ENCODE results near the gene DIAPH3.

The DIAPH3 gene

DNA sequence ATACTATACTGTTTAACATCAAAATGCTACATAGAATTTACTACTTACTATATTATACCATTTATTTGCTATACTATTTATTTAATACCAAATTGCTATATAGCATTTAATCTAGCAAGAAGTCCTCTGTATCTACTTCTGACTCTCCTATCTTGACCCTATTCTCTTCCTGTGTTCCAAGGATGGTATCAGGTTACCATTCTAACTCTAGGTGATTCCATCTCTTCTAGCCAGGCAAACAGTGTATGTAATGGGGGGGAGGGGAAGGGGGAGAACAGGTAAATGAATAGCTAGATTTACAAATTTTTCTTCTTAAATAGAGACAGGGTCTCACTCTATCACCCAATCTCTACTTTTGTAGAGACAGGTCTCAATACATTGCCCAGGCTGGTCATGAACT is 200.3 kb downstream of the DIAPH3 start:
- no peak for DNase-seq (ENCODE audit: low spot score)

- DNase-seq (ENCODE audit: low spot score) = no peak
Observed at GRCh38 chr13:59962343-59962742, 201.4 kb downstream of the DIAPH3 start.

DNA sequence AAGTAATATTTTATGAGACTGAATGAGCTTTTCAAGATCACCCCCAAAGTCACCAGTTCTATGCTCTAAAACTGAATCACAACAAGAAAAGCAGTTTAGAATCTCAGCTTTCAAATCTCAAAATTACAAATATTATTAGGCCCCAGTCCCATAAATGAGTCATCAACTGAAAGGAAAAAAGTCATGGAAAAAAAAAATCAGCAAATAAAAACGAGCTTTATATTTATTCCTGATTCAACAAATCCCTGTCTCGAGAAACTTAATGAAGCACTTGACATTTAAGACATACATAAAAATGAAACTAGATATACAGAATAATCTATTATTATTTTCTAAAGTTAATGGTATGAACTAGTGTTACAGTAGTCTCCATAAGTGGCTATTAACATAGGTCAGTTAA is 203.0 kb downstream of the DIAPH3 start:
- DNase-seq (ENCODE audit: low spot score) = no peak

DNA sequence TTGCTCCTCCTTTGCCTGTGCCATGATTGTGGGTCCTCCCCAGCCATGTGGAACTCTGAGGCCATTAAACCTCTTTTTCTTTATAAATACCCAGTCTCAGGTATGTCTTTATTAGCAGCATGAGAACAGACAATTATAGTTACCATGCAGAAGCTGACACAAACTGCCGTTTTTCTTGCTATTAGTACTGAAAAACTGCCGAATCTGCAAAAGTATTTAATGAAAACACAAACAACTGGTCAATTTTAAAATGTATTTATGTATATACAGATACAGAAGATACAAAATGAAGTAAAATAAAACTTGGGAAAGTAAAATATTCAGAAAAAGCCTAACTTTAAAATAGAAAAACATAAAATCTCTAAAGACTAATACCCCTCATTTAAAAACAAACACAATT is 206.3 kb downstream of the DIAPH3 start:
- DNase-seq (ENCODE audit: low spot score) = no peak

DNA sequence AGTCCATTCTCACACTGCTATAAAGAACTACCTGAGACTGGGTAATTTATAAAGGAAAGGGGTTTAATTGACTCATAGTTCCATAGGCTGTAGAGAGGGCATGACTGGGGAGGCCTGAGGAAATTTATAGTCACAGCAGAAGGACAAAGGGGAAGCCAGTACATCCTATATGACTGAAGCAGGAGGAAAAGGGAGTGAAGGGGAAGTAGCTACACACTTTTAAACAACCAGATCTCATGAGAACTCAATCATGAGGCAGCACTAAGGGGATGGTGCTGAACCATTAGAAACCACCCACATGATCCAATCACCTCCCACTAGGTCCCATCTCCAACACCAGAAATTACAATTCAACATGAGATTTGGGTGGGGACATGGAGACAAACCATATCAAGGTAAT is 209.1 kb downstream of the DIAPH3 start:
- no peak for DNase-seq (ENCODE audit: low spot score)

DNA sequence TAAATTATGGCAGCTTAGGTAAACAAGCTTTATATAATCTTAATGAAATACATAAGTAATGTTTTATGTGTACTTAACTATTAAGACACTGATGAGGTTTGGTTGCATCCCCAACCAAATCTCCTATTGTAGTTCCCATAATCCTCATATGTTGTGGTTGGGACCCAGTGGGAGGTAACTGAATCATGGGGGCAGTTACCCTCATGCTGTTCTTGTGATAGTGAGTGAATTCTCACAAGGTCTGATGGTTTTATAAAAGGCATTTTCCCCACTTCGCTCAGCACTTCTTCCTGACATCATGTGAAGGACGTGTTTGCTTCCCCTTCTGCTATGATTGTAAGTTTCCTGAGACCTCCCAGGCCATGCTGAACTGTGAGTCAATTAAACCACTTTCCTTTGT is 212.7 kb downstream of the DIAPH3 start:
- no peak for DNase-seq (ENCODE audit: low spot score)

- no peak for DNase-seq (ENCODE audit: low spot score)
Observed at GRCh38 chr13:59950266-59950665, 213.5 kb downstream of the DIAPH3 start.

DNA sequence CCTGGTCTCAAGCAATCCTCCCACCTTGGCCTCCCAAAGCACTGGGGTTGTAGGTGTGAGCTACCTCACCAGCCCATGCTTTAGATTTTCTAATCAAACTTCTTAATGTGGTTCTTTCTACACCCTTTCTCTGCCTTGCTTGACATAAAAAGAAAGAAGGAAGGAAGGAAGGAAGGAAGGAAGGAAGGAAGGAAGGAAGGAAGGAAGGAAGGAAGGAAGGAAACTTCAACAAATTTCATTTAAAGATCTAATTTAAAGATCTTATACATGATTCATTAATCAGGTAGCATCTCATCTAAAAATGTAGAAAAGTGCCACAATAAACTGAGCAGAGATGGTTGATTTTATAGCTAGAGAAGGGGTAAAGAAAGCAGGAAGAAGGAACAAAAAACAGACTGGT is 215.0 kb downstream of the DIAPH3 start:
- no peak for DNase-seq (ENCODE audit: low spot score)

GRCh38 chr13:59946944-59947343 is 216.8 kb downstream of the DIAPH3 start:
- DNase-seq (ENCODE audit: low spot score) = no peak

- no peak for DNase-seq (ENCODE audit: low spot score)
Observed at GRCh38 chr13:59931621-59932020, 232.1 kb downstream of the DIAPH3 start.

DNA sequence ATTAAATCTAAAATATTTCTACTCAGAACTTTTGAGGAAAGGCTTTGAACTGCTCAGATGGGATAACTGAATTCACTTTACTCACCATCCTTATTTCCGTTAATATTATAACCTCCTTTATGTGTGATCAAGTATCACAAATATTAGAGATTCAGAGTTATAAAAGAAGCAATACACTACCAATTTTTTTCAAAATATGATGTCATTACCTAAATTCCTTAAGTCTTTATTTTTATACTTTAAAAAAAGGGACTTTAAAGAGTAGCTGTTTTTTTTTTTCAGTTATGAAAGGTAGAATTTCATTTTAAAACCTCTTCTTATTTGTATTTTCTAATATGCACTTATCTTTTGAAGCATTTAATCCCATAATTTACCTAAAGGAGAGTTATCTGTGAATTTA is 239.5 kb downstream of the DIAPH3 start:
- DNase-seq (ENCODE audit: low spot score) = no peak

DNA sequence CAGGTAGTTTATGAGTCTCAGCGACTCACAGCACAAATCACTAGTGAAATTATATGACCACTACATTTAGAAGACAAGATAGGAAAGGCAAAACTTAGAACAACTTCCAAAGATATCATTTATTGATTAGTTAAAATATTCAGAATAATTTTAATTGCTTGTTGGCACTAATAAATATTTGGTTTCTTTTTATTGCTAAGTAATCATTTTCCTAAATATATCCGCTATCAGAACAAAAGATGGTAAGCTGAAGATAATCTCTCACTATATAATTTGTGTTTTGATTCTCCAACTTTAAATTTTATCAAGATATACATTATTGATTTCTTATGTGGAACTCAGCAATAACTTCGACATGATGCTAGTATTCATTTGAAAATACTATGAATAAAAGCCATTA is 248.5 kb downstream of the DIAPH3 start:
- no peak for DNase-seq (ENCODE audit: low spot score)

- DNase-seq (ENCODE audit: low spot score) = no peak
Observed at GRCh38 chr13:59914556-59914955, 249.2 kb downstream of the DIAPH3 start.

DNA sequence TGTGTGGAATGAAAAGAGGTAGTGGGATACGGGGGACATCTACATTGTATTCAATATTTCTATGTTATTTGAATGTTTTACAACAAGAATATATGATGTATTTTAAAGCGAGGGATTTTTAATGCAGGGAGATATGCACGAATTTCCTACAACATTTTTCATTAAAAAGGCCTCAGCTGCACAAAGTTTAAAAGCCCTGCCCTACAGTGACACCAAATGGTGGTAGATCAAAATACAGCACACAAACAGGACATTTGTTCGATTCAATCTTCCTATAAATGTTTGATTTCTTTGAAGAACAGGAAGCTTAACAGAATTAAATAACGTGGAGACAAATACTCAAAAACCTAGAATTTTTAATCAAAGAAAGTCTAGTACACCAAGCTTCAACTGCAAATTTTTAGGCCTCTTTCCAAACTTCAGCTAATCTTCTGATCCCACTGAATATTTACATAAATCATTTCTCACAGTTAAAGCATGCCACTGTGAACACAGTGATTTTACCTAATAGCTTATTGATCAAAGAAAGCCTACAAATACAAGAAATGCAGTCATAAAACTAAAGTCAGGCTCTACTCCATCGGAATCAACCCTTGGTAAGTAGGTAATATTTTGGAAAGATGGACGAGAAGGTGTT is 257.2 kb downstream of the DIAPH3 start:
- peak; percentile 44 for DNase-seq (ENCODE audit: low spot score)

DNA sequence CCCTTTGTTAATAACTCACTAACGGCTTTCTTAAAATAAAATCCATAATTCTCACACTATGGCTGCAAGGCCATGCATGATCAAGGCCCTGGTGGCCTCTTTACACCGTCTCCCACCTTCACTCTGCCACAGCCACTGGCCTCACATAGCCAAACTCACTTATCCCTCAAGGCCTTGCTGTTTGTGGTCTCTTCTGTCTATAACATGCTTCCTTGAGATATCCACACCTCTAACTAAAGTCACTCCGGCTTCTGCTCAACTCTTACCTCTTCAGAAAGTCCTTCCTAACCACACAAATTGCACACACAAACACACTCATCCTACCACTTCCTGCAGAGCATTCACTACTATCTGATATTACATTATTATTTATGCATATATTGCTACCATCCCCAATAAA is 262.5 kb downstream of the DIAPH3 start:
- DNase-seq (ENCODE audit: low spot score) = no peak

DNA sequence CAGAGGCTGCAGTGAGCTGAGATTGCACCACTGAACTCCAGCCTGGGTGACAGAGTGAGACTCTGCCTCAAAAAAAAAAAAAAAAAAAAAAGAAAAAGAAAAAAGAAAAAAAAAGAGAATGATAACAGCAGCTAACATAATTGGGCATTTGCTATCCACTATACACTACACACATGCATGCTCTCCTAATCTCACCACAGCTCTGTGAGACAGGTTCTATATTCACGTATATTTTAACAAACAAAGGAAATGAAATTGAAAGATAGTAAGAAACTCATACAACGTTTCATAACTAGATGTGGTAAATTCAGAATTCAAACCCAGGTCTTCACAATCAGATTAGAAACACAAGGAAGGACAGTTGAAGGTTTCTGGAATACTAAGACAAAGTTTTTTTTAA is 265.7 kb downstream of the DIAPH3 start:
- no peak for DNase-seq (ENCODE audit: low spot score)

- no peak for DNase-seq (ENCODE audit: low spot score)
Observed at GRCh38 chr13:59893266-59893665, 270.5 kb downstream of the DIAPH3 start.

GRCh38 chr13:59891053-59891452 is 272.7 kb downstream of the DIAPH3 start:
- no peak for DNase-seq (ENCODE audit: low spot score)

GRCh38 chr13:59890054-59890453 is 273.7 kb downstream of the DIAPH3 start:
- no peak for DNase-seq (ENCODE audit: low spot score)

GRCh38 chr13:59888408-59888807 is 275.3 kb downstream of the DIAPH3 start:
- no peak for DNase-seq (ENCODE audit: low spot score)

GRCh38 chr13:59885076-59885475 is 278.7 kb downstream of the DIAPH3 start:
- no peak for DNase-seq (ENCODE audit: low spot score)

- DNase-seq (ENCODE audit: low spot score) = no peak
Observed at GRCh38 chr13:59883885-59884284, 279.8 kb downstream of the DIAPH3 start.

DNA sequence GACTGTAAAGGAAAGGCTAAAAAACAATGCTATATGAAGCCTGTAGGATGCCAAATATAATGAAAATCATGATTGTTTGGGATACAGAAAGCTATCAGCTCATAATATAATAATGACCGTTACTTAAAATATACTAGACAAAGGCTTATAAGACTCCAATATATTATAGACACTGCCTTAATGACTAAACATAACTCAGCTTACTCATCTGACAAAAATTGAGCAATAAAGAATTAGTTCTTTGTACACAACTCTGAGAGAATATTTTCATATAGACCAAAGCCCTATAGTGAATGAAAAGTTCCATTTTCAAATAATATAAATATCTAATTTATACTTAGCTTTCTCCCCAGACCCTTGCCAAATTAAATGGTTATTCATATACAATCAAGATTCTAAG is 283.3 kb downstream of the DIAPH3 start:
- DNase-seq (ENCODE audit: low spot score) = no peak

DNA sequence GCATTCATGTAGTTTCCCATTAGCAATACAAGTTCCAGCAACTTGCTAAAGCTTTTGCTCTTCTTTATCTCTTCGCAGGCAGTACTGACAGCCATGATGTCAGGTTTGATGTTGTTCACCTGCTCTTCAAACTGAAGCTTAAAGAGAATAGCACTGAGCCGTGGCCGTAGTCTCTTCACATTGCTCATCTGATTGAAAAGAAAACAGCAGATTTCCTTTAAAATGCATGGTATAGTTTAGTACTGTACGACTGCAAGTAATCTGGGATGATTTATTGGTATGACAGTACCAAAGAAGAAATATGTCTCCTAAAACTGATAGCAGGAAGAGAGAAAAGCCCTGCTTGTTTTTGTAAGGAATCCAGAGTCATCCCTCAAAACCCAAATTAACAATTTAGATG is 284.4 kb downstream of the DIAPH3 start:
- DNase-seq (ENCODE audit: low spot score) = no peak

DNA sequence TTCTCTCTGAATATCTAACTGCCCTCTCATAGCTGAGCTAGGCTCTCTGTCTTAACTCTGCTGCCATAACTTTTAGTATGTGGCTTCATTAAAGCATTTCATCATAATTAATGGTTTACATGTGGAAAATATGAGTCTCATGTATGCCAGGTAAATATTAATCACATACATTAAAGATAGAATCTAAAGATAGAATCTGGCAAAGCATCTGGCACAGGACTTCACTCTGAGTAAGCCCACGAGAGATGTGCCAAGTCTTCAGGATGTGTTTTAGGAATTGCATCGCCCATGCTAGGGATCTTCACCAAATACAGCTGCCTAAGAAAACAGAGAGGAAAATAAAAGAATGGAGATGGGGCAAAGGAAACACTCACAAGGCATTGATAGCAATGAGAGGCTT is 285.8 kb downstream of the DIAPH3 start:
- DNase-seq (ENCODE audit: low spot score) = no peak

Data from Ammon's horn (tissue), 1 donor.